GM21529 (cell line): Measurements from ENCODE around the gene XIRP2.

ENCODE experiments used
- ATAC-seq: cut with Tn5 transposase; IDR thresholded peaks from one replicate; pipeline ENCODE4 v1.9.1; 2021; ENCODE audit not compliant: unreplicated experiment

The XIRP2 gene

GRCh38 chr2:167289651-167290410 is 401.6 kb downstream of the XIRP2 start:
- ATAC-seq: no peak

GRCh38 chr2:167292430-167293171 is 404.3 kb downstream of the XIRP2 start, which contains the start of gene B3GALT1:
B3GALT1 (plus strand) TSS chr2:167293001.
- ATAC-seq: peak; percentile 99

GRCh38 chr2:167293172-167293781 is 405.0 kb downstream of the XIRP2 start:
- ATAC-seq: no peak

GRCh38 chr2:167293943-167294775 is 405.9 kb downstream of the XIRP2 start:
- ATAC-seq: no peak

GRCh38 chr2:167294776-167295140 is 406.5 kb downstream of the XIRP2 start:
- no peak for ATAC-seq

- ATAC-seq: no peak
Observed at GRCh38 chr2:167297292-167297691, 409.0 kb downstream of the XIRP2 start.

- ATAC-seq: no peak
Observed at GRCh38 chr2:167298017-167298416, 409.7 kb downstream of the XIRP2 start.
